Hepatocyte (in vitro differentiated cells): ENCODE measurements around the gene PYGO1. TPM values are rescaled to one million over a fixed set of nuclear protein-coding genes. Genes with fewer than 3 reads are reported as not detected.

Source experiments
- DNase-seq: peaks from one replicate; pipeline ENCODE4 v3.0.0-alpha.2; 2016; ENCODE audit warnings: low spot score
- H2AFZ ChIP-seq: fragments of 200-600 bp; sonication (generic); 2 replicates; pipeline ENCODE4 v1.6.0; 2016; ENCODE audit warnings: antibody characterized with exemption, mild to moderate bottlenecking
- H3K27ac ChIP-seq: fragments of 200-600 bp; sonication (generic); 2 replicates; pipeline ENCODE4 v1.5.1; 2016; ENCODE audit warnings: mild to moderate bottlenecking
- H3K27me3 ChIP-seq: fragments of 200-600 bp; sonication (generic); 2 replicates; pipeline ENCODE4 v1.6.1; 2016
- H3K36me3 ChIP-seq: fragments of 200-600 bp; sonication (generic); replicated peaks from 2 replicates; pipeline ENCODE4 v1.5.1; 2016; ENCODE audit warnings: low read depth; ENCODE audit not compliant: insufficient read depth
- H3K4me1 ChIP-seq: fragments of 200-600 bp; sonication (generic); 2 replicates; pipeline ENCODE4 v1.5.1; 2016; ENCODE audit warnings: mild to moderate bottlenecking, moderate library complexity; ENCODE audit not compliant: insufficient read depth
- H3K4me2 ChIP-seq: fragments of 200-600 bp; sonication (generic); 2 replicates; pipeline ENCODE4 v1.6.0; 2016
- H3K4me3 ChIP-seq: fragments of 200-600 bp; sonication (generic); 2 replicates; pipeline ENCODE4 v1.5.1; 2016; ENCODE audit warnings: mild to moderate bottlenecking
- H3K79me2 ChIP-seq: fragments of 200-600 bp; sonication (generic); 2 replicates; pipeline ENCODE4 v1.6.0; 2017; ENCODE audit warnings: mild to moderate bottlenecking
- H3K9me2 ChIP-seq: fragments of 200-600 bp; sonication (generic); replicated peaks from 2 replicates; pipeline ENCODE4 v1.6.0; 2017; ENCODE audit warnings: mild to moderate bottlenecking; ENCODE audit not compliant: insufficient read depth
- H3K9me3 ChIP-seq: fragments of 200-600 bp; sonication (generic); 2 replicates; pipeline ENCODE4 v1.5.1; 2016; ENCODE audit warnings: low read depth, mild to moderate bottlenecking
- H4K20me1 ChIP-seq: fragments of 200-600 bp; sonication (generic); 2 replicates; pipeline ENCODE4 v1.6.0; 2016; ENCODE audit warnings: mild to moderate bottlenecking; ENCODE audit not compliant: insufficient read depth, poor library complexity, severe bottlenecking
- CTCF ChIP-seq: fragments of 200-600 bp; sonication (generic); IDR thresholded peaks from 2 replicates; pipeline ENCODE4 v1.5.1; 2016; ENCODE audit warnings: antibody characterized with exemption, mild to moderate bottlenecking; ENCODE audit not compliant: poor library complexity
- EZH2 ChIP-seq: fragments of 200-600 bp; sonication (generic); IDR thresholded peaks from 2 replicates; pipeline ENCODE4 v1.6.1; 2016; ENCODE audit warnings: antibody characterized with exemption, mild to moderate bottlenecking, borderline replicate concordance
- EZH2phosphoT487 ChIP-seq: fragments of 200-600 bp; sonication (generic); IDR thresholded peaks from one replicate; pipeline ENCODE4 v1.6.1; 2018; ENCODE audit warnings: antibody characterized with exemption, mild to moderate bottlenecking, low read depth, moderate library complexity; ENCODE audit not compliant: unreplicated experiment, severe bottlenecking
- WGBS: methylation state at CpG from one replicate; pipeline ENCODE4 v1.1.6; 2016; ENCODE audit warnings: low lambda C conversion rate; ENCODE audit errors: missing lambda C conversion rate; 5-methylcytosine and 5-hydroxymethylcytosine counted together
- polyA plus RNA-seq: library from polyadenylated mRNA; unstranded; fragments of >200 nt; fragmentation: Nextera tagmentation; extraction: Ambion mirVana; gene quantifications from 2 replicates; pipeline ENCODE4 v1.2.1, GENCODE V29; 2016
- total RNA-seq: library from RNA; depleted of rRNA; stranded (reverse); fragments of >200 nt; gene quantifications from 2 replicates; pipeline ENCODE4 v1.2.3, GENCODE V29; 2014

PYGO1 gene
- total and polyA plus RNA-seq, 2 experiments from 2014 or later, result 2.5 to 12.6 TPM

- no peak overlapping the region for H3K4me2 ChIP-seq
- DNase-seq, result no peak
- H3K27ac ChIP-seq, result no peak overlapping the region
- no peaks in the 10 kb centered on the region for H3K9me2 ChIP-seq
- TF ChIP-seq CTCF (no peak), EZH2 (no peak), EZH2phosphoT487 (no peak)
- H4K20me1 ChIP-seq, result no peaks in the 10 kb centered on the region
- H3K79me2 ChIP-seq, result no peaks in the 10 kb centered on the region
- WGBS, result 68% methylated on average over 1 of the region's 1 CpG
- H3K4me3 ChIP-seq, result no peak overlapping the region
- no peaks in the 10 kb centered on the region for H3K4me1 ChIP-seq
- H3K27me3 ChIP-seq, result no peaks in the 10 kb centered on the region
- no peak overlapping the region for H2AFZ ChIP-seq
- no peaks in the 10 kb centered on the region for H3K36me3 ChIP-seq
- H3K9me3 ChIP-seq, result no peaks in the 10 kb centered on the region
Measured at GRCh38 chr15:55527150-55527549, 61.0 kb downstream of the PYGO1 start.

GRCh38 chr15:55526559-55527036 lies 61.5 kb downstream of the PYGO1 start:
- H4K20me1 ChIP-seq, result no peaks in the 10 kb centered on the region
- H3K4me3 ChIP-seq, result no peak overlapping the region
- DNase-seq, result peak; percentile 46
- H3K36me3 ChIP-seq, result no peaks in the 10 kb centered on the region
- no peaks in the 10 kb centered on the region for H3K4me1 ChIP-seq
- 43% methylated on average over 7 of the region's 7 CpGs for WGBS
- no peaks in the 10 kb centered on the region for H3K9me3 ChIP-seq
- no peak overlapping the region for H3K4me2 ChIP-seq
- H3K79me2 ChIP-seq, result no peaks in the 10 kb centered on the region
- TF ChIP-seq EZH2phosphoT487 (no peak), CTCF (peak; percentile 45)
- H3K27ac ChIP-seq, result no peak overlapping the region
- no peak overlapping the region for H2AFZ ChIP-seq
- no peaks in the 10 kb centered on the region for H3K9me2 ChIP-seq
- H3K27me3 ChIP-seq, result no peaks in the 10 kb centered on the region

GRCh38 chr15:55522742-55523450 lies 65.2 kb downstream of the PYGO1 start:
- no peaks in the 10 kb centered on the region for H3K27me3 ChIP-seq
- no peak overlapping the region for H2AFZ ChIP-seq
- no peak overlapping the region for H3K4me2 ChIP-seq
- no peaks in the 10 kb centered on the region for H3K9me2 ChIP-seq
- H3K36me3 ChIP-seq, result no peaks in the 10 kb centered on the region
- H4K20me1 ChIP-seq, result no peaks in the 10 kb centered on the region
- 96% methylated on average over 3 of the region's 3 CpGs for WGBS
- H3K4me1 ChIP-seq, result no peaks in the 10 kb centered on the region
- H3K9me3 ChIP-seq, result no peaks in the 10 kb centered on the region
- no peaks in the 10 kb centered on the region for H3K79me2 ChIP-seq
- no peak for TF ChIP-seq EZH2
- no peak for TF ChIP-seq CTCF
- no peak for TF ChIP-seq EZH2phosphoT487
- no peak for DNase-seq
- H3K27ac ChIP-seq, result no peak overlapping the region
- no peak overlapping the region for H3K4me3 ChIP-seq
